Central memory CD8-positive, alpha-beta T cell (primary cell): ENCODE measurements around the gene EXOC6B.

Experiments
- ATAC-seq: fragments of 150-1000 bp; cut with Tn5 transposase; replicated peaks from 2 replicates; pipeline ENCODE4 v1.10.0; 2022; ENCODE audit warnings: mild to moderate bottlenecking, moderate FRiP score, moderate number of reproducible peaks; ENCODE audit not compliant: poor library complexity, severe bottlenecking; ENCODE audit errors: extremely low read depth
- DNase-seq, 2 donors: peaks; one replicate each; pipeline ENCODE4 v3.0.0; 2021; ENCODE audit warnings: low spot score in 2 of 2
- H3K27ac Mint-ChIP-seq: one replicate; pipeline ENCODE4 v1.8.0; 2022; ENCODE audit warnings: low read depth, mild to moderate bottlenecking, moderate library complexity, mixed read lengths
- H3K27me3 Mint-ChIP-seq: one replicate; pipeline ENCODE4 v1.8.0; 2022; ENCODE audit warnings: mixed read lengths
- H3K36me3 Mint-ChIP-seq: one replicate; pipeline ENCODE4 v1.8.0; 2022; ENCODE audit warnings: mild to moderate bottlenecking, moderate library complexity, mixed read lengths; ENCODE audit not compliant: insufficient read depth
- H3K4me1 Mint-ChIP-seq: one replicate; pipeline ENCODE4 v1.8.0; 2022; ENCODE audit warnings: mixed read lengths
- H3K4me3 Mint-ChIP-seq: one replicate; pipeline ENCODE4 v1.8.0; 2022; ENCODE audit warnings: mild to moderate bottlenecking, moderate library complexity, mixed read lengths
- H3K9me3 Mint-ChIP-seq: one replicate; pipeline ENCODE4 v1.8.0; 2022; ENCODE audit warnings: mixed read lengths

The EXOC6B gene

DNA sequence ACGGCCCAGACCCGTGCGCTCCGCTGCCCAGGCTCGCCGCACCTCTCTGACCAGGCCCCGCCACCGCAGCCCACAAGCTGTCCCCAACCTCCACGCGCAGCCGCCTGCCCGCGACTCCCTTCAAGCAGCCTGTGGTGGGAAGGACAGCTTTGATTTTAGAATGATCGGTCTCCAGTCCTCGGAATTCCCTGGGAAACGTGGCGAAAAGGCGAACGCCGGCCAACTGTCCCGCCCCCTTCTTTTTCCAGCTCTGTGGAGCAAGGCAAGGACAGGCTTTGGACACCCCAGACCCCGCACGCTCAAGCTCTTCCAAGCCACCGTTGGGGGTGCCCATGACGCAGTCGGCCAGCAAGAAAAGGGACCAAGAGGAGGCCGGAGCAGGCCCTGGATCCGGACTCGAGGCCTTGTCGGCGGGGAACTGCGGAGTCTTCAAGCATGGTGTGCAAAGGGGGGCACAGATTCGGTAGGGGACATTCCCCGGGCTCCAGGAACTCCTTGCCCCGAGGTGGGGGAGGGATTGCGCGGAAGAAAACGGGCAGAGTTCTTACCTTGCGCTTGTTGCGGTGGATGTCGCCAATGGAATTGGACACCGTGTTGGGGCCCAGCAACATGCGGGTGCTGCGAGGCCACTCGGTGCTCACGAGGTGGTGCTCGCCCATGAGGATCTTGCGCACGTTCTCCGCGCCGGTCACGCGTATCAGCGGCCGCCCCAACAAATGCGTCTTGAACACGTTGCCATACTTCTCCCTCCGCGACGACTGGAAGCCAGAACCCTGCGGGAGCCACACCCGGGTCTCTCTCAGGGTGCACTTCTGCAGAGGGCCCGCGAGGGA lies 682.2 kb downstream of the EXOC6B start:
- DNase-seq = no peak
- no peak for ATAC-seq
- H3K27me3 Mint-ChIP-seq = peaks cover 67% of the 10 kb centered on the region
- peaks cover 22% of the 10 kb centered on the region for H3K4me1 Mint-ChIP-seq
- no peaks in the 10 kb centered on the region for H3K9me3 Mint-ChIP-seq
- peaks cover 4% of the 10 kb centered on the region for H3K36me3 Mint-ChIP-seq
- no peak overlapping the region for H3K27ac Mint-ChIP-seq
- peak overlapping the region; percentile 72 for H3K4me3 Mint-ChIP-seq

DNA sequence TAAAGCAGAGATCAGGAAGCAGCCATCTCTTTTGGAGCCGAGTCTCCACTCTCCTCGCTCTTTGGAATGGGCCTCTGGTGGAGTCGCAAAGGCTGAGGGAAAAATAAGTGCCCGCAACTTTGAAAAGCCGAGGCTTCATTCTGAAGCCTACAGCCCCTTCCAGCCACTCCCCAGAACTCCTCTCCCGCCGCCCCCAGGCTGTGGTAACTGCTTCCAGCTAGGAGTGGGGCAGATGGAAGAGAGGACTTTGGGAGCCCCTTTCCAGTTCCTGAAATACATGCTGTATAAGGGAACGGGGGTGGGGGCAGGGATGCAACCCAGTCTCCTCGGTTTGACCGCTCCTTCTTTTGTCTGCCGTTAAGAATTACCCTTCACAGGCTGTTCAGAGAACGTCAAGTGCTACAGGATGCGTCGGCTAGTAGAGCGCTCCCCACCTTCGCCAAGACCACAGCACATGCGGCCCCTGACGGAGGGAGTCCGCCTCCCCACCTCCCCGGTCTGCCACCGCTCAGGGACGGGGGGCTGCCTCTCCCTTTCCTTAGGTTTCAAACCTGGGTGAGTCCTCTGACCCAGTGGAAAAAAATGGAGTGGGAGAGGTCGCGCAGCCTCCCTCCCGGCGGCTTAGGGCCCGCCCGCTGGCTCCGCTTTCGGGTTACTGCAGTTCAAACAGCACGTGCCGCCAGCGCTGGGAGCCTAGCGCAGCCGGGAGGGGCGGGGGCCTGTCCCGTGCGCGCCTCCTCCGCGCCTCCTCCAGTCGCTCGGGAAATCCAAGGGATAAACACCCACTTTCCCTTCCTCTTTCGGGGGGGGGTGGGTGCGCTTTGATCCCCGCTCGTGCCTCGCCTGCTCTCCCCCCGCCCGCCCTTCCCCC lies 683.0 kb downstream of the EXOC6B start:
- Mint-ChIP-seq H3K36me3 (peaks cover 4% of the 10 kb centered on the region), H3K4me3 (no peak overlapping the region), H3K27me3 (peaks cover 58% of the 10 kb centered on the region), H3K9me3 (no peaks in the 10 kb centered on the region), H3K27ac (no peak overlapping the region), H3K4me1 (peaks cover 19% of the 10 kb centered on the region)
- DNase-seq (peak in 1 of 2 donors; percentile 6), ATAC-seq (no peak)

DNA sequence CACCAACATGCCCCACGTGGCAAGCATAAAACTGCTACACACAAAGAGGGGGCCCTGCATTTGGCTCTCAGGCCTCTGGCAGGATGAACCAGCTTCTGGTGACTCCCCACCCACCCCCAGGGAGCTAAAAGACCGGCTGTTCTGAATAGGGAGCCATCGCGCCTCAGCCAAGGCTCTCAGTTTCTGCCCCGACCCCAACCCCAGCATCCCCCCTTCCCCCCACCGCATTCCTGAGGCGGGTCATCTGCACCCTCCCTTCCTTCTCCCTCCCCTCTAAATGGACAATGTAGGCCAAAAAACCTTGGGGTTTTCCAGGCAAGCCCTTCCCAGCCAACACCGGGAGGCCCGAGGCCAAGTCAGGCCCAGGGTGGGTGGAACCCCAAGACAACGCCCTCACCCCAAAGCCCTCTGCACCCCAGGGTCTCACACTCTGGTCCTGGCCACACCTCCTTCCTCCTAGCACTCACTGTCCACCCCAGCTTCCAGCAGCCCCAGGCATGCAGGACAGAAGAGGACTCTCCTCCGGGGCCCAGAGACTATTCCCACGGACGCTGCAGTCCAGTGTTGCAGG lies 683.9 kb downstream of the EXOC6B start:
- H3K36me3 Mint-ChIP-seq = peaks cover 5% of the 10 kb centered on the region
- no peaks in the 10 kb centered on the region for H3K9me3 Mint-ChIP-seq
- peaks cover 51% of the 10 kb centered on the region for H3K27me3 Mint-ChIP-seq
- DNase-seq (peak in 1 of 2 donors; percentile 6), ATAC-seq (no peak)
- no peak overlapping the region for H3K27ac Mint-ChIP-seq
- H3K4me3 Mint-ChIP-seq = no peak overlapping the region
- peaks cover 24% of the 10 kb centered on the region for H3K4me1 Mint-ChIP-seq

DNA sequence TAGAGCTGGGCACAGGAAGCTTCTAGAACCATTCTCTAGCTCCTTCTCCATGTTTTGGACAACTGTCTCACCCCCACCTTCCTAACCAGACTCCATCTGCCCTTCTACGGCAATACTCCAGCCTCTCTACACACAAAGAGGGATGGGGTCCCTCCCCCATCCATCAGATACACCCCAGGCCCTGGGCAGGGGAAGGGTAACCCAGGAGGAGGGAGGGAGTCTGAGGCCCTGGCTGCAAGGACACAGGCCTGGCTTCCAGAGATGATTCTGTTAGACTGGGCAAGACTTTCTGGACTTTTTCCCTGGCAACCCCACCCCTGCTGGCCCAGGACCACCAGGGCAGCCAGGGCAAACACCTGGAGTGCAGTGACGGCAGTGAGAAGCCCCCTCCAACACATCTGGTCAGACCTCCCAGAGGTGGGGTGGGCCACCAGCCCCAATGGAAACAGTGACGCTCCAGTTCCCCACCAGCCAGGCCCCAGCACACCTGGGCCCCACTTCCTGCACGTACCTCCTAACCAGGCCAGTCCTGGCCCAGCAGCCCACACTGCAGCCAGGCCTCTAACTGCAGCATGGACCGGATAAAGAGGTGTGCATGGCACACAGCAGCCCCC lies 684.7 kb downstream of the EXOC6B start:
- Mint-ChIP-seq H3K4me3 (no peak overlapping the region), H3K4me1 (peaks cover 17% of the 10 kb centered on the region), H3K27me3 (peaks cover 42% of the 10 kb centered on the region), H3K27ac (no peak overlapping the region), H3K9me3 (no peaks in the 10 kb centered on the region), H3K36me3 (peaks cover 3% of the 10 kb centered on the region)
- peak in 1 of 2 donors; percentile 5 for DNase-seq
- no peak for ATAC-seq

DNA sequence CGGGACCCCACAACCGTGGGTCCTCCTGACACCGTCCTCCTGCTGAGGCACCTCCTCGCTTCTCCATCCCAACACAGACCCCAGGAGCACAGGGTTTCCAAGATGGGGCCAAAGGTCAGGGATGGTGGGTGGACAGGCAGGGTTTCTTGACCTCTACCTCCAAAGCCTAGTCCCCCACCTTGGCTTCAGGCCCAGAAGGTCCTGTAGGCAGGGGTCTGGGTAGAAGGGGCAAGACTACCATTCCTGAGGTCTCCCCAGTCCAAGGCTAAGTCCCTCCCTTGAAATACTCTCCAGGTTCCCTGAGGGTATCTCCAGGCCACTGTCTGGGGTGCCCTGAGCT lies 685.2 kb downstream of the EXOC6B start:
- Mint-ChIP-seq H3K4me3 (no peak overlapping the region), H3K27me3 (peaks cover 37% of the 10 kb centered on the region), H3K36me3 (peaks cover 1% of the 10 kb centered on the region), H3K9me3 (no peaks in the 10 kb centered on the region), H3K4me1 (peaks cover 13% of the 10 kb centered on the region), H3K27ac (no peak overlapping the region)
- DNase-seq (no peak), ATAC-seq (no peak)

DNA sequence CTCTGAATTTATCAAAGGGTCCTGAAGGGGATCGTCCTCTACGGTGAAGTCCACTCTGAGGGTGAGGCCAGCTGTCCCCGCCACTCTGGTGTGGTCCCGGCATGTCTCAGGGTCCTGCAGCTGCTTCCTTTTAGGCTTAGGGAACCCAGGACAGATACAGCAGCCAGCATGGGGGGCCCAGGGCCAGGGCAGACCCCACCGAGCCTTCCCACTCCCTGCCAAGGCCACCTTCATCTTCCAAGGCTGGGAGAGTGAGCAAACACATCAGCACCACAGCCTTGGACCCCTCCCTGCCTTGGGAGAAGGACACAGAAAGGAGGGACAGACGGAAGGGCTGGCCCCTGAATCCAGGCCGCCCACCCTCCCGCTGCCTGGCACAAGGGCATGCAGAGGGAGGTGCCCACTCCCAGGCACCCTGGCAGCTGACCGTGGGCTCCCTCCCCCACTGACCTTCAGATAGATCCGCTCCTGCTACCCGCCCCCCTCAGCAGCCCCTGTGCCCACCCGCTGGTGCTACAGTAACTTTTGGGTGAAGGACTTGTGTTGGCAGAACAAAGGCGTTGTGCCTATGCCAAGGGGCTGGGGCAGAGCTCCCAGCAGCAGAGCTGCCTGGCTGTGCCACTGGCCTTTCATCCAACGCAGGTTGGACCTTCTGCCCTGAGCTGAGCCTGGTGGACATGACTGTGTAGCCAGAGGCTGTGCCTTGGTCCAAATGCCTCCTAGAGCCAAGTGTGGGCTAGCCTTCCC lies 685.8 kb downstream of the EXOC6B start:
- Mint-ChIP-seq H3K27me3 (peaks cover 31% of the 10 kb centered on the region), H3K27ac (no peak overlapping the region), H3K4me3 (no peak overlapping the region), H3K36me3 (peaks cover 1% of the 10 kb centered on the region), H3K9me3 (no peaks in the 10 kb centered on the region), H3K4me1 (peaks cover 10% of the 10 kb centered on the region)
- DNase-seq (no peak), ATAC-seq (no peak)

DNA sequence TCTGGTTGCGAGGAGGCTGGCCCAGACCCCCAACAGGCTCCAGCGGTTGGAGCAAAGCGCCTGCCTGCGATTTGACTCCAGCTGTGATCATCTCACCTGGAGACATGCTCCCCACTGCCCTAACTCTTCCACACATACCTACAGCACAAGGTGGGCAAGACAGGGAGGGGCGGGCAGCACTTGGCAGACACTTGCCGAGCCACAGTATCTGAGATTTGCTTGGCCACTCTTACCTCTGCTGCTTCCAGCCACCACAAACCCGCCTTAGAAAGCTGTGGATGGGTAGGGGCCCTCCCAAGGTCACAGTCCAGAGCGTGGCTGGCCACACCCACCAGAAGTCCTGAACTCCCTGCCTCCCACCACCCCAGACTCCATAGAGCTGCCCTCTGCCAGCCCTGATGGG lies 686.4 kb downstream of the EXOC6B start:
- Mint-ChIP-seq H3K27me3 (peaks cover 31% of the 10 kb centered on the region), H3K36me3 (peaks cover 1% of the 10 kb centered on the region), H3K4me1 (peaks cover 10% of the 10 kb centered on the region), H3K27ac (no peak overlapping the region), H3K9me3 (no peaks in the 10 kb centered on the region), H3K4me3 (no peak overlapping the region)
- no peak for DNase-seq
- no peak for ATAC-seq

DNA sequence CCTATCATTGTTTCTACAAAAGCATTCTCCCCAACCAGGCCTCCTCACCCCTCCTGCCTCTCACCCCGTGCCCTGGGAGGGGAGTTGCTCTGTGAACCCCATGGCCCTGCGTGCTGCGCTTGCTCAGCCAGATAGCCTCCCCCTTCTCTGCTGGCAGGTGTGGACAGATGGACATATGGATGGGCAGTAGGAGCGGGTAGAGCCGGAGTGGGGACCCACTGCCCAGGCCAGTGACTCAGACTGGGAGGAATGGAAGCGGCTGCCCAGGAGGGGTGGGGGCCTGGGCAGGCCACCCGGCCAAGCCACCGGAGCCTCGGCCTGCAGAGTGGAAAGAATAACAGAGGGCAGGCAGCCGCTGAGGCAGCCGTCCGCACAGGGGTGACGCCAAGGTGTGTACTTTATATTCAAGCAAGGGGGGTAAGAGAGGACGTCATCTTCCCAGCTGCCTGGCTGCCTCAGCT lies 686.9 kb downstream of the EXOC6B start:
- Mint-ChIP-seq H3K27ac (no peak overlapping the region), H3K4me3 (no peak overlapping the region), H3K27me3 (peaks cover 28% of the 10 kb centered on the region), H3K36me3 (peaks cover 1% of the 10 kb centered on the region), H3K4me1 (peaks cover 10% of the 10 kb centered on the region), H3K9me3 (no peaks in the 10 kb centered on the region)
- DNase-seq = no peak
- ATAC-seq = no peak

DNA sequence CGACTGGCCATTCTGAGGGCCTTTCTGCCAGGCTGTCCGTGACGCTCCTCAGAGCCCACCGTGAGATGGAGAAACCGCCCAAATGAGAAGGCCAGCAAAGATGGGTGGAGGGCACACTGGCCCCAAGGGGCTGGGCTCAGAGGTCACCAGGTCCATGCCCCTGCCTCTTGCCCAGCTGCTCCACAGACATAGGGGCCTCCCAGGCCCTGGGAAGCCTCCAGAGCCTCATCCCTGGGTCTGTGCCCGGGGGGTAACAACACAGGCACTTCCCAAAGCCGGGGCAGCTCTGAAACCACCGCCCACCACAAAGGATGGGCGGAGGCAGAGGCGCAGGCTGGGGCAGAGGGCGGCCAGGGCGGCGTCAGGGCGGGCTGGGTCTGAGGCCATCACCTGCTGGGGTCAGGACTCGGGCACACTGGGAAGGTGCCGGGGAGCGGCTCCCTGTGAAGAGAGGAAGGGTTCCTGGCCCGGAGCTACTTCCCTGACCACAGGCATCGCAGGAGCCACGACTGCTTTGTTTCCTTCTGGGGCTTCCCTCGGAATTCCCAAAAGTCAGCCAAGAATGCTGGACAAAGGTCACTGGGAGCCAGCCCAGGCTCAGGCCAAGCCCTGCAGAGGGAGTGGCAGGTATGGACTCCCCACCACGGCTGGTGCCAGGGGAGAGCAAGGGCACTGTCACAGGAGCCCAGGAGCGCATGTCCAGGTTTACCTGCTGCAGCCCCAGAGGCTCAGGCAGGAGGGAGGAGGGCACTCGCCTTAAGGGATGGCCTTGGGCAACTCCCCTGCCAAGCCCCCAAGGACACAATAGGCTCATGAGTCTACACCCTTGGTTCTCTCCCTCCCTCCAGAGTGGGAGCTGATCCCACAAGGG lies 687.6 kb downstream of the EXOC6B start:
- Mint-ChIP-seq H3K4me3 (no peak overlapping the region), H3K9me3 (no peaks in the 10 kb centered on the region), H3K4me1 (peaks cover 6% of the 10 kb centered on the region), H3K27me3 (peaks cover 21% of the 10 kb centered on the region), H3K36me3 (peaks cover 1% of the 10 kb centered on the region), H3K27ac (no peak overlapping the region)
- no peak for ATAC-seq
- DNase-seq = no peak

DNA sequence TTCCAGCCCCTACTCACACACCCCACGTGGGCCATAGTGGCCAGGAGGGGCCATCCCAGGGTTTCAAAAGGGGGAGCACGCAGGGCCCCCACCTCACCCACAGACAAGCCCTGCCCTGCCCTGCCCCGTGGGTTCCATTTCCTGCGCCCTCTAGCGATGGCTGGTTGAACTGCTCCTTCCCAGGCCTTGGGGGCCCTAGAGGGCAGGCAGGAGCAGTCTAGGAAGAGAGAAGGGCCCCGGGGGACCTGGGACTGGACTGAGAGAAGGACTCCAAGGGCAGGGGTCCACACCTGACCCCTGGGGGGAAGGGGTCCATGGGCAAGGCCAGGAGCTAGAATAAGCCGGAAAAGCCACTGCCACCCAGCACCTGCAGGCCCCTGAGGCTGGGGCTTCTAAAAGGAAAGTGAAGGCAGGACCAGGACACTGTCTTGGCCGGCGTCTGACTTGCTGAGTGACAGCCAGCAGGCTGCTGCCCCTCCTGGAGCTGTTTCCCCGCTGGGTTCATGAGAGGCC lies 688.3 kb downstream of the EXOC6B start:
- no peak overlapping the region for H3K27ac Mint-ChIP-seq
- peaks cover 1% of the 10 kb centered on the region for H3K36me3 Mint-ChIP-seq
- no peaks in the 10 kb centered on the region for H3K9me3 Mint-ChIP-seq
- ATAC-seq (peak; percentile 48), DNase-seq (peak in 1 of 2 donors; percentile 53)
- peaks cover 6% of the 10 kb centered on the region for H3K4me1 Mint-ChIP-seq
- H3K27me3 Mint-ChIP-seq = peaks cover 17% of the 10 kb centered on the region
- no peak overlapping the region for H3K4me3 Mint-ChIP-seq

DNA sequence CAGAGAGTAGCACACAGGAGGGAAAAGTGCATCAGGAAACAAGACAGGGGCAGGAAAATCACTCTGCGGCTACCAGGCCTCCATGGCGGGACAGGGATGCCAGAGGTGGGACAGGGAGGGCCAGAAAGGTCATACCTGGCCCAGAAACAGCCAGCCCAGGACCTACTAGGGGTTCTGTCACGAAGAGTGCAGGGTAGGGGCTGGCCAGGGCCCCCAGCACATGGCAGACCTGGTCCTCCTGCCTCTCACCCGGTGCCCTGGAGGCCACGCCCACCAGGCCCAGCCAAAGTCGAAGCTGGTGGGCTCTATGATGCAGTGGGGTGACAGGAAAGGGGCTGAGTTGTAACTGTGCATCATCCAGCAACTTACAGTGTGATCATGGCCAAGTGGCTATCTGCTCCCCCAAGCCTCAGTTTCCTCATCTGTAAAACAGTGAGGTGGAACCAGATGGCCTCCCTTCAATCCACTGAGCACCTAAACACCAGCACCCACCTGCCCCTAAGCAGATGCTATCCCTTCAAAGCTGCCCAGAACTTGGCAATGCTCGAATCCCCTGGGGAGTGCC lies 688.8 kb downstream of the EXOC6B start:
- Mint-ChIP-seq H3K36me3 (peaks cover 1% of the 10 kb centered on the region), H3K27ac (no peak overlapping the region), H3K4me1 (peaks cover 6% of the 10 kb centered on the region), H3K9me3 (no peaks in the 10 kb centered on the region), H3K4me3 (no peak overlapping the region), H3K27me3 (peaks cover 12% of the 10 kb centered on the region)
- ATAC-seq (no peak), DNase-seq (no peak)
